ENCODE results near the gene AQP11.
"Not testable (repeated sequence)": the region's sequence is repeated elsewhere in the genome, so short reads cannot be mapped to it uniquely, and the experiment has no call there.

DNA sequence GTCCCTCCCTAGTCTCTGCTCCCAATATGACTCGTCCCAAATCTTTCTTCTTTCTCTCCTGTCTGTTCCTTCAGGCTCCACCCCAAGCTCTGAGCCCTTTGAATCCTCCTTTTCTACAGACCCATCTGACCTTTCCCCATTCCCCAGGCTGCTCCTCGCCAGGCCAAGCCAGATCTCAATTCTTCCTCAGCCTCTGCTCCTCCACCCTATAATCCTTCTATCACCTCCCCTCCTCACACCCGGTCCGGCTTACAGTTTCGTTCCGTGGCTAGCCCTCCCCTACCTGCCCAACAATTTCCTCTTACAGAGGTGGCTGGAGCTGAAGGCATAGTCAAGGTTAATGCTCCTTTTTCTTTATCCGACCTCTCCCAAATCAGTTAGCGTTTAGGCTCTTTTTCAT, 38.3 kb upstream of the AQP11 start:
- TF ChIP-seq, protein P1, sequence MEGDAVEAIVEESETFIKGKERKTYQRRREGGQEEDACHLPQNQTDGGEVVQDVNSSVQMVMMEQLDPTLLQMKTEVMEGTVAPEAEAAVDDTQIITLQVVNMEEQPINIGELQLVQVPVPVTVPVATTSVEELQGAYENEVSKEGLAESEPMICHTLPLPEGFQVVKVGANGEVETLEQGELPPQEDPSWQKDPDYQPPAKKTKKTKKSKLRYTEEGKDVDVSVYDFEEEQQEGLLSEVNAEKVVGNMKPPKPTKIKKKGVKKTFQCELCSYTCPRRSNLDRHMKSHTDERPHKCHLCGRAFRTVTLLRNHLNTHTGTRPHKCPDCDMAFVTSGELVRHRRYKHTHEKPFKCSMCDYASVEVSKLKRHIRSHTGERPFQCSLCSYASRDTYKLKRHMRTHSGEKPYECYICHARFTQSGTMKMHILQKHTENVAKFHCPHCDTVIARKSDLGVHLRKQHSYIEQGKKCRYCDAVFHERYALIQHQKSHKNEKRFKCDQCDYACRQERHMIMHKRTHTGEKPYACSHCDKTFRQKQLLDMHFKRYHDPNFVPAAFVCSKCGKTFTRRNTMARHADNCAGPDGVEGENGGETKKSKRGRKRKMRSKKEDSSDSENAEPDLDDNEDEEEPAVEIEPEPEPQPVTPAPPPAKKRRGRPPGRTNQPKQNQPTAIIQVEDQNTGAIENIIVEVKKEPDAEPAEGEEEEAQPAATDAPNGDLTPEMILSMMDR (IDR thresholded peaks at IDR 0.05), result not testable (repeated sequence)
- TF ChIP-seq POLR2A, POLR2AphosphoS5 (IDR thresholded peaks at IDR 0.05): not testable (repeated sequence)
